NCI-H1105 treated with DMSO at 0.1 percent for 48 hours (cell line): ENCODE results near the gene IL1RAPL2.
A peak's percentile ranks its signal among the peaks of the same experiment; 100 is the strongest.

Source experiments
- DNase-seq: peaks from one replicate; lab custom pipeline; 2025; lab: John Stamatoyannopoulos, UW

The IL1RAPL2 gene

GRCh38 chrX:105701310-105702052 lies 1135.5 kb downstream of the IL1RAPL2 start:
- peak; percentile 14 for DNase-seq

DNA sequence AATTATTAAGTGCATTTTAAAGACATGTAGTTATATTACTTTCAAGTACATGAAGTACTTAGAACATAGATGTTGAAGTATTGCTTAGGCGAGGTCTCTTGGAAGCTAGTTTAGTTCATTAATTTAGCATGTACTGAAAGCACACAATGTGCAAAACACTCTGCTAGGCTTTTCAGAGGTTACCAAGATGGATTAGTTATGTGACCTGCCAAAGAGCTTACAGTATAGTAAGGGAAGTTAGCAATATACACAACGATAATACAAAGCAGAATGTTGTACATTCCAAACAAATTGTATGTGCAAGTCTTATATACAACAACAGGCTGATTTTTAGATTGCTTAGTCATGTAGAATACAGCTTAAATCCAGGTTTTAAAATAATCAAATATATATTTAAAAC lies 1137.9 kb downstream of the IL1RAPL2 start:
- DNase-seq: no peak

GRCh38 chrX:105706041-105706440 lies 1140.0 kb downstream of the IL1RAPL2 start:
- DNase-seq: no peak

DNA sequence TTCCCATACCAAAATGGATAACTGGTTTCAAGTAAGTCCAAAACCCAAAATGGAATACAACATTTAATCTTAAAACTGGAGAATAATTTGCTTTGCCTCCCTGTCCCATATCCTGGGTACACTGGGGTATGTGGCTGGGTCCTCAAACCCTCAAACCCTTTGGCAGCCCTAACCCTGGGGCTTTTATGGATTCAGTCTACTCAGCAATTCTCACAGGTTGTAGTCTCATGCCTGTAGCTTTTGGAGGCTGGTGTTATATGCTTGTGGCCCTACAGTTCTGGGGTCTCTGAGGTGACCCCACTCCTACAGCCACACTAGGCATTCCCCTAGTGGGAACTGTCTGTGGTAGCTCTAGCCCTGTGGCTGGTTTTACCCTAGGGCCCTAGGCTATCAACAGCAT lies 1145.8 kb downstream of the IL1RAPL2 start:
- DNase-seq: no peak

DNA sequence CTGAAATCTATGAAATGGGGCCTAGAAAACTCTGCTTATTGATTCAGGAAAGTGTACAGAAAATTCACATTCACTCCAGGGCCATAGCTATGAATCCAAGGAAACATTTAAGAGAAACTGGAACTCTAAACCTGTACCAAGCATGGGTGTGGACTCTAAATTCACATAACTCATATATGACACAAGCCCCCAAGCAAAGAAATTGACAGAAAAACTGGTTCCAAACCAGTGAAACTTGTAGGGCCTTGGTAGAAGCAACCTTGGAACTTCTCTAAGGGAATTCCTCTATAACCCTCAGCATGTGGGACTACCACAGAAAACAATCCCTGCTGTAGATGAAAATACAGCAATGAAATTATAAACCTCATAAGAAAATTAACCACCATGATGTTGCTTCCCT lies 1149.7 kb downstream of the IL1RAPL2 start:
- DNase-seq: no peak

DNA sequence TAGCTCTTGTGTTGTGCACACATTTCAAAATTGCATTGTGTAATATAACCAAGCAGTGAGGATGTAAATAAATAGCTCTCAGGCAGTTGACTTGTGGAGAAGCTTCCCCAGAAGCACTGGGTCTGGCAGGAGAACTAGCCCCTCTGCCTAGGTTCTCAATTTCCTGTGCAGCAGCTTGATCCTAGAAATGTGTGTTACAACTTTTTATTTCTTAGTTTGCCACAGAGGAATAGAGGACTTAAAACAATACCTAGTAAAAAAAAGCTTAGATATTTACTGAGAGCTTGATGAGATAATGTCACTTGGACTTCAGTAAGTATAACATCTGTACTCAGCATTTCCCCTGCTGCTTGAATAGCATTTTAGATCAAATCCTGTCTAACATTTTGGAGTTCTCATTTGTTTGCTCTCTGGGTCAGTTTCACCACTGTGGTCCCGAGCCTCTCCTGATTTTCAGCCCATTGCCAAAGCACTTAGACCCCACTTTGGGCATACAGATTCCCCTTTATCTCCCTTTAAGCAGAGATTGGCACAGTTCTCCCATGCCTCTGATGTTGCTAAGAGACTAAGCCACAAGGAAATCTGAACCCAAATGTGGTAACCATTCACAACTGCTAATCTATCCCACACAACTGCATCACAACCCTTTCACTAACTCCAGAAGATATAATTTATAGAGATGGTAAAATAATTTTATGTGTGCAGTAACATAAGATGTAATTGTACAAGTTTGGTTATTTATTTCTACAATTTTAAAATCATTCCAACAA lies 1158.2 kb downstream of the IL1RAPL2 start:
- no peak for DNase-seq

GRCh38 chrX:105725228-105725627 lies 1159.2 kb downstream of the IL1RAPL2 start:
- no peak for DNase-seq

DNA sequence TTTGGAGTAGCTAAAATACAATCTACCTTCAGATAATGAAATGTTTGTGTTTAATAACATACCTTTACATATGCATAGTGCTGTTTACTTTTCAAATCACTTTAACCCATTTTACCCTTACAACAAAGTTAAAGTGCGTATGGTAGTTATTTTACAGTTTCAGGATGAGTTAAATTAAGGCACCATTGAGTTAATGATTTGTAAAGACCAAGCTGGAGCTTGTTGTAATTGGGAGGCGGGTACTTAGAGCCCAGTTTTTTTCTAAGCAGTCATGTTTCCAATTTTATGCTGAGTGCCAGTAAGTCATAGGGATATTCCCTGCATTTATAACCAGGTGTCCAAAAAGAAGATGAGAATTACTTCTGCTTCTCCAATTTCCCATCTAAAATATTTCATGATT lies 1172.2 kb downstream of the IL1RAPL2 start:
- DNase-seq: no peak

- DNase-seq: no peak
Observed at GRCh38 chrX:105744291-105744690, 1178.3 kb downstream of the IL1RAPL2 start.

DNA sequence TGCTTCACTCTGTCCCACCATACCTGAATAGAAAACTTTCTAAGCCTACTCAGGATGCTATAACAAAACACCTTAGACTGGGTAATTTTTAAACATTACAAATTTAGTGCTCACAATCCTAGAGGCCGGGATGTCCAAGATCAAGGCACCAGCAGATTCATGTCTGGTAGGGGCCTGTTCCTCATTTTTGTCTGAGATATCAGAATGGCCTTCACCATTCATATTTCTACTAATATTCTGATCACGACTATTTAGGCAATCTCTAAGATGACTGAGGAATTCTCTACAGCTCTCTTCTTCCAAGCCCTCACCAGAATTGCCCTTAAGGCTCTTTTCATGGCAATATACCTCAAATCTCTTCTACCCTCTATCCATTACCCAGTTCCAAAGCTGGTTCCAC lies 1178.9 kb downstream of the IL1RAPL2 start:
- no peak for DNase-seq

GRCh38 chrX:105745863-105746262 lies 1179.9 kb downstream of the IL1RAPL2 start:
- DNase-seq: no peak

- DNase-seq: no peak
Observed at GRCh38 chrX:105752338-105752956, 1186.4 kb downstream of the IL1RAPL2 start.

DNA sequence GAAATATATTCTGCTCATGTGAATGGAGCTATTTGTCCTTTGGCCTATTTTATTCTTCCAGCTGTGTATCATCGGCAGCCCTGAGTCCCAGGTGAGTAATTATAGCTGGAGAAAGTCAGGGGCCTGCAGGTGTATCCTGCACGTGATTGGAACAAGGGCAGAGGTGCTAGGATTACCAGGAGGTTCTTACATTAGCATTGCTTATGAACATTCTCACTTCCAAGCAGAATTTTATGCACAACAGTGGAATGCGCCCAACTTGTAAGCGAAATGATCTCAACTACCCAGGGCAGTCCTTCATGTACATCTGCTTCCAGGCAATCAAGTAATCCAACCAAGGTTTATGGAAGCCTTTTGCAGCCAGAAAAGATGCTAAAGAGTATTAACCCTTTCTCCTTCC lies 1187.4 kb downstream of the IL1RAPL2 start:
- no peak for DNase-seq

DNA sequence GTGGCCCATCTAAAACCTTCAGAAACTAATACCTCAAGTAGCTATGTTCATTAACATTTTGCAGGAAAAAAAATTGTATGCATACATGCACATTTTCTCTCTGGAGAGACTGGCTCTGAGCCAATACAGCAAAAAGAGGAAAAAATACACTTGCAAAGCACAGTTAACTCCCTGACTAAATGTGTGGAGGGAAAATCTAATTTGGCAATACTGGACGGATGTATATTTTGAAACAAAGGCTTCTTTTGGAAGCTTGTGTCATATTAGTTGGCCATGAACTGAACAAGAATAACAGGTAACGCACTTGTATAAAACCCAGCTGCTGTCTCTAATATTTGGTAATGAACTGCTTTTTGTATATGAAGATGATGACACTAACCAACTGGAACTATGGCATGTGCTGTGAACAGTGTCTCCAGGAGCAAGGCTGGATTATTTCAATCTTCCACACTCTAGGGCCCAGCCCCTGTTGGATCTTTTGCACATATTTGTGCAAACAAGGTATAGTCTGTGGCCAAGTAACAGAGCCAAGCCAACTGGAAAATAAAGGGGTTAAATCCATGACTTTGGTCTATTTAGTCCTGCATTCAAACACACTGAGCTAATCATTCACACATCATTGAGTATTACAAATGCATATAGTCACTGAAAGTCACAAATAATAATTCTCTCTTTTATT lies 1188.4 kb downstream of the IL1RAPL2 start:
- DNase-seq: no peak

- DNase-seq: no peak
Observed at GRCh38 chrX:105755109-105755508, 1189.1 kb downstream of the IL1RAPL2 start.

DNA sequence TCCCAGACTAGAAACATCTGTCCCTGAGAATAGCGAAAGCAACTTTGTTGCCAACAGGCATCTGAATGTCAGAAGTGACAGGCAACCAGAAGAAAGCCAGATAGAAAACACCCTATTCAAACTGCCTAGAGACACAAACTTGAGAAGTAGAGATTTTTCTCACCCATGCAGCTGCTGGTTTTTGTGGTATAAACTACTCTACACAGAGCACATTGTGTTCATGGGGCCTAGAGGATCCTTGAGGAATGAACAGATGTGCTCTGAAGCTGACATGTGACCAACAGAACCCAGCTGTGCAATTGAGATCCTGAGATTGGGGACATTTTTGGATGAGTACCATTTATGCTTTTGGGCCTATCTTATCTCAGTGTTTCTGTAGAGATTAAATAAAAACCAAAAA lies 1192.8 kb downstream of the IL1RAPL2 start:
- no peak for DNase-seq

GRCh38 chrX:105759598-105759997 lies 1193.6 kb downstream of the IL1RAPL2 start:
- DNase-seq: no peak

DNA sequence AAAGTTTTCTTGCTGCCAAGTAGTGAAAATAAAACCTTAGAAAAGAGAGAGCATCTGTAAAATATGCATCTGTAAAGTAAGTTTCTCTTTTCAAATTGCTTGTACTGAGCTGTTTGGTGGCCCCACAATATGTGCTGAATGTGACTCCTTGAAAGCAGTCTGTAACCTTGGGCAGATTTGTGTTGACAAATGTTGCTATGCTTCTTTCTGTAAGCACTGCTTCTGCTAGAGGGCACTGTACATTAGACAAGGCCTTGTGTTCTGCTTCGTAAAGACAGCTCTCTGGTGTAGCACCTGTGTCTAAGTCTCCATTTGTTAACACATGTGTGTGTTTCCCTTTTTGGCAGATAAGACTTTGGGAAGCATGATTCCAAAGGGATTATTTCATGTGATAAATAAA lies 1199.7 kb downstream of the IL1RAPL2 start:
- DNase-seq: no peak

- no peak for DNase-seq
Observed at GRCh38 chrX:105773801-105774200, 1207.8 kb downstream of the IL1RAPL2 start.

DNA sequence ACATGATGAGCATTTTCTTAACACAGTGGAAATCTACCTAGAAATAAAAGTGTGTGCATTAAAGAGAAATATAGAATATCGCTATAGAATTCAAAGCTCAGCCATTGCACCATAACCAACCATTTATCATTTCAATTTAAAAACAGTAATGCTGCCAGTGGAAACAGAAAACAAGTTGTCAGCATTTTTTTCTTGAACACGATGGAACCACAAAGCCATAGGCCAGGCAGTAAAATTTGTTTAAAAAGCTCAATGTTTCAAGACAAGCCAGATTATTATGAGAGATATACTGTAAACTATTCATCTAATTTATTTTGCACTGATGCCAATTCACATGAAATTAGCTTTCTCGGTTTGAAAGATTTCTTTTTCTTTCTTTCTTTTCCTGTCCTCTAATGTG lies 1209.7 kb downstream of the IL1RAPL2 start:
- DNase-seq: no peak

GRCh38 chrX:105781804-105782203 lies 1215.8 kb downstream of the IL1RAPL2 start:
- no peak for DNase-seq

DNA sequence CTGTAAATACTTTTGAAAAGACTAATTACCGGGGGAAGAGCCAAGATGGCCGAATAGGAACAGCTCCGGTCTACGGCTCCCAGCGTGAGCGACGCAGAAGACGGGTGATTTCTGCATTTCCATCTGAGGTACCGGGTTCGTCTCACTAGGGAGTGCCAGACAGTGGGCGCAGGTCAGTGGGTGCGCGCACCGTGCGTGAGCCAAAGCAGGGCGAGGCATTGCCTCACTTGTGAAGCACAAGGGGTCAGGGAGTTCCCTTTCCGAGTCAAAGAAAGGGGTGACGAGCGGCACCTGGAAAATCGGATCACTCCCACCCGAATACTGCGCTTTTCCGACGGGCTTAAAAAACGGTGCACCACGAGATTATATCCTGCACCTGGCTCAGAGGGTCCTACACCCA lies 1230.9 kb downstream of the IL1RAPL2 start:
- peak; percentile 0 for DNase-seq

DNA sequence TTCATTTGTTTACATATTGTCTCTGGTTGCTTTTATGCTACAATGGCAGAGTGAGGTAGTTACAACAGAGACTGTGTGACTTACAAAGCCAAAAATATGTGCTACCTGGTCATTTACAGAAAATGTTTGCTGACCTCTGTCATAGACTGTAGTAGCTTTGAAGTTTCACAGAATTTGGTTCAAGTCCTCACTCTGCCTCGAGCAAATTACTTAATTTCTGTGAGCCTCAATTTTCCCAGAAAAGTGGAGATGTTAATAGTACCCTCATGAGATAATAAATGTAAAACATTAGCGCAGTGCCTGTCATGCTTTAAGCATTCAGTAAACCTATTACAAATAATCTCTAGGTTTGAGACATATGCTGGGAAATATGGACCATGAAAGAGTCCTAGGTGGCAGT lies 1237.9 kb downstream of the IL1RAPL2 start:
- DNase-seq: no peak
